HCT116 (cell line): Measurements from ENCODE around the gene BYSL.

Experiments used
- EZH2phosphoT487 ChIP-seq: fragments of 200-600 bp; IDR thresholded peaks from 2 replicates; pipeline ENCODE4 v1.6.1; 2018; ENCODE audit warnings: antibody characterized with exemption, borderline replicate concordance
- POLR2AphosphoS5 ChIP-seq: IDR thresholded peaks from 2 replicates; pipeline ENCODE4 v1.6.1; 2011; ENCODE audit warnings: mild to moderate bottlenecking, low read depth, low read length, moderate library complexity
- RAD21 ChIP-seq: IDR thresholded peaks from 2 replicates; pipeline ENCODE4 v1.6.1; 2012; ENCODE audit warnings: low read depth, mild to moderate bottlenecking
- SRF ChIP-seq: IDR thresholded peaks from 2 replicates; pipeline ENCODE4 v1.6.1; 2012; ENCODE audit warnings: low read depth
- TF ChIP-seq, protein P1 (sequence below), 3 experiments: fragments of 200-600 bp in 1 of 3; sonication (generic) in 1 of 3; IDR thresholded peaks in 2 of 3; conservative IDR thresholded peaks in 1 of 3; 2 replicates each; pipeline ENCODE4 v1.5.1; 2012 to 2017; ENCODE audit warnings: low read depth in 2 of 3, low read length in 2 of 3, antibody characterized with exemption in 1 of 3, borderline replicate concordance in 1 of 3, control low read depth in 1 of 3, mild to moderate bottlenecking in 1 of 3, mixed read lengths in 1 of 3, mixed run types in 1 of 3, moderate library complexity in 1 of 3; ENCODE audit not compliant: insufficient read depth in 1 of 3
- TF ChIP-seq, protein P2 (sequence below): IDR thresholded peaks from 2 replicates; pipeline ENCODE4 v1.6.1; 2012

DNA sequence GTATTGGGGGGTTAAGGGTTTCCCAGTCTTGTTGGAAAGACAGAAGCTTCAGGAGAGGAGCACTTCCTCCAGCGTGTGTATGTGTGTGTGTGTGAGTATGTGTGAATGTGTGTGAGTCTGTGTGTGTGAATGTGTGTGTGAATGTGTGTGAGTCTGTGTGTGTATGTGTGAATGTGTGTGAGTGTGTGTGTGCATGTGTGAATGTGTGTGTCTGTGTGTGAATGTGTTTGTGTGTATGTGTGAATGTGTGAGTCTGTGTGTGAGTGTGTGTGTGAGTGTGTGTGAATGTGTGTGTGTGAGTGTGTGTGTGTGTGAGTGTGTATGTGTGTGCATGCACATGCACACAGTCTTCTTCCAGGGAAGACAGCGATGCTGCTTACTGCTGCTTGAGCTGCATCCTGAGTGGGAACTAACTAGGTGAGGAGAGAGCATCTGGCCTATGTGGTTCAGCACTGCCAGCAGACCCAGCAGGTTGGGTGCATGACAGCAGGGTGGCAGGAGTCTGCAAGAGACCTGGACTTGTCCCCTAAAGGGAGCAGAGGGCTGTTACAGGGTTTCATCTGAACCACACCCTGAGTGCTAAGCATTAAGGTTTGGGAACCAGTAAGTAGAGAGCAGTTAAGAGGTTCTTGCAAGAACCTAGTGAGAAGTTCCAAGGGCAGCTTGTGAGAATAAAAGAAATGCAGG is 43.0 kb downstream of the BYSL start:
- TF ChIP-seq, protein P1, sequence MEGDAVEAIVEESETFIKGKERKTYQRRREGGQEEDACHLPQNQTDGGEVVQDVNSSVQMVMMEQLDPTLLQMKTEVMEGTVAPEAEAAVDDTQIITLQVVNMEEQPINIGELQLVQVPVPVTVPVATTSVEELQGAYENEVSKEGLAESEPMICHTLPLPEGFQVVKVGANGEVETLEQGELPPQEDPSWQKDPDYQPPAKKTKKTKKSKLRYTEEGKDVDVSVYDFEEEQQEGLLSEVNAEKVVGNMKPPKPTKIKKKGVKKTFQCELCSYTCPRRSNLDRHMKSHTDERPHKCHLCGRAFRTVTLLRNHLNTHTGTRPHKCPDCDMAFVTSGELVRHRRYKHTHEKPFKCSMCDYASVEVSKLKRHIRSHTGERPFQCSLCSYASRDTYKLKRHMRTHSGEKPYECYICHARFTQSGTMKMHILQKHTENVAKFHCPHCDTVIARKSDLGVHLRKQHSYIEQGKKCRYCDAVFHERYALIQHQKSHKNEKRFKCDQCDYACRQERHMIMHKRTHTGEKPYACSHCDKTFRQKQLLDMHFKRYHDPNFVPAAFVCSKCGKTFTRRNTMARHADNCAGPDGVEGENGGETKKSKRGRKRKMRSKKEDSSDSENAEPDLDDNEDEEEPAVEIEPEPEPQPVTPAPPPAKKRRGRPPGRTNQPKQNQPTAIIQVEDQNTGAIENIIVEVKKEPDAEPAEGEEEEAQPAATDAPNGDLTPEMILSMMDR (IDR thresholded peaks at IDR 0.05 in 2 of 3, conservative IDR thresholded peaks at IDR 0.05 in 1 of 3; ENCODE audit: borderline replicate concordance in 1 of 3, insufficient read depth in 1 of 3, low read depth in 2 of 3, low read length in 2 of 3) = no peak
- no peak for TF ChIP-seq EZH2phosphoT487
- TF ChIP-seq, protein P2, sequence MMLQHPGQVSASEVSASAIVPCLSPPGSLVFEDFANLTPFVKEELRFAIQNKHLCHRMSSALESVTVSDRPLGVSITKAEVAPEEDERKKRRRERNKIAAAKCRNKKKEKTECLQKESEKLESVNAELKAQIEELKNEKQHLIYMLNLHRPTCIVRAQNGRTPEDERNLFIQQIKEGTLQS = no peak
- no peak for TF ChIP-seq SRF
- TF ChIP-seq POLR2AphosphoS5 = no peak
- TF ChIP-seq RAD21 = no peak
